ENCODE measurements around the gene NUDT14.

Gene NUDT14

DNA sequence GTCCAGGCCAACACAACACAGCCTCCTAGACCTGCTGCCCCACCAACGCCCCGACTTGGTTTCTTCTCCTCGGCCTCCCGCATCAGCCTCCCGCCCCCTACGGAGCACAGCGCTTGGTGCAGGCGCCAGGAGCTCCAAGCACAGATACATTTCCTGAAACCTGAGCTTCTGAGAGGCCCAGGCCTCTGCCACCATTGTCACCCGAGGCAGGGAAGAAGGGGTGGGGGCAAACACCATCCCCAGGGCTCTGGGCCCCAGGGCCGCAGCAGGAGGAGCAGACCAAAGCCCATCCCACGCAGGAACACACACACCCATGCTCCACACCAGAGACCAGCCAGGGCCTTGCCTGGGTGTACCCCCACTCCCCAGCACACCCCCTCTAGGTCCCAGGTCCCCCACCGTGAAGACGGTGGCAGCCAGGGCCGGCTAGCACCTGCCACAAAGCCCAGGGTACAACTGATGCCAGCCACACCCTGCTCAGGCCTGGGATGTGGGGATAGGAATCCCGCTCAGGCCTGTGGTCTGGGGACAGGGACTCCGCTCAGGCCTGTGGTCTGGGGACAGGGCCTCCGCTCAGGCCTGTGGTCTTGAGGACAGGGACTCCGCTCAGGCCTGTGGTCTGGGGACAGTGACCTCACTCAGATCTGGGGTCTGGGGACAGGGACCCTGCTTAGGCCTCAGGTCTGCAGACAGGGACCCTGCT lies 17.9 kb downstream of the NUDT14 start:
- TF ChIP-seq ZFX (IDR thresholded peaks at IDR 0.05; ENCODE audit: borderline replicate concordance) (no peak), CTCF (IDR thresholded peaks at IDR 0.05) (no peak)
- H3K27ac ChIP-seq = no peak overlapping the region

- TF ChIP-seq CTCF (IDR thresholded peaks at IDR 0.05) = no peak
- TF ChIP-seq ZFX (IDR thresholded peaks at IDR 0.05; ENCODE audit: borderline replicate concordance) = no peak
- H3K27ac ChIP-seq = no peak overlapping the region
Observed at GRCh38 chr14:105162669-105162979, 18.5 kb downstream of the NUDT14 start.

- H3K27ac ChIP-seq = no peak overlapping the region
- TF ChIP-seq ZFX (IDR thresholded peaks at IDR 0.05; ENCODE audit: borderline replicate concordance) = no peak
- TF ChIP-seq CTCF (IDR thresholded peaks at IDR 0.05) = no peak
Observed at GRCh38 chr14:105161964-105162668, 19.0 kb downstream of the NUDT14 start.

DNA sequence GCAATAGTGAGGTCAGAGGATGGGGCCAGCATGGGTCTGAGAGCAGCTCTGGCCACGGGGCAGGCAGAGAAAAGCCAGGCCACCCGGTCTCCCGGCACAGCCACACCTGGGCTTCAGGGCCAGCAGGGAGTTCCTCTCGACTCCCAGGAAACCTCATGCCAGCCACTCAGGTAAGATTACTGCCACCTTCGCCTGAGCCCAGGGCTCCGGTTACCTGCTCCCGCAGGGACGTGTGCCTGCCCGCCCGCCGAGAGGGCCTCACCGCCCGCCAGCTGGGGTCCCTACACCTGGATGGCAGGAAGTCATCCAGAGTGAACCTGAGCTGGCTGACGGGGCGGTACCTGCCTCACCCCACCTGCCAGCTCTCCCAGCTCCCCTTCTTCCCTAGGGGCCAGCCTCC lies 19.8 kb downstream of the NUDT14 start:
- no peak for TF ChIP-seq ZFX (IDR thresholded peaks at IDR 0.05; ENCODE audit: borderline replicate concordance)
- TF ChIP-seq CTCF (IDR thresholded peaks at IDR 0.05) = no peak
- H3K27ac ChIP-seq = no peak overlapping the region

GRCh38 chr14:105160776-105161175 lies 20.3 kb downstream of the NUDT14 start:
- no peak for TF ChIP-seq CTCF (IDR thresholded peaks at IDR 0.05)
- peak overlapping the region; percentile 36; the same call in 1 of the 2 replicates for H3K27ac ChIP-seq

DNA sequence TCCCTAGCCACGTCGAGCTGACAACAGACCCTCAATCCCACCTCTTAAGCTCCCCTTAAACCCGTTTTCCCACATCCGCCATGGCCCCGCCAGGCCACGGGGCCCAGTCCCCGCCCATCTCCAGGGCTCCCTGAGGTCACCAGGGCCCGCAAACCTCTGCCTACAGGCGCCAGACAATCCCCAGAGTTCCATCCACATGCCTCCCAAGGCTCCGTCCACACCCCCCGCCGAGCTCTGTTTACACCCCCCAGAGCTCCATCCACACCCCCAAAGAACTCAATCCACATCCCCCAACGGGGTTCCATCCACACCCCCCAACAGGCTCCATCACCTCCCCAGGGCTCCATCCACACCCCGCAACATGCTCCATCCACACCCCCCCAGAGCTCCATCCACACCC lies 21.8 kb downstream of the NUDT14 start:
- no peak overlapping the region for H3K27ac ChIP-seq
- TF ChIP-seq ZFX (IDR thresholded peaks at IDR 0.05; ENCODE audit: borderline replicate concordance) = no peak
- TF ChIP-seq CTCF (IDR thresholded peaks at IDR 0.05) = no peak

DNA sequence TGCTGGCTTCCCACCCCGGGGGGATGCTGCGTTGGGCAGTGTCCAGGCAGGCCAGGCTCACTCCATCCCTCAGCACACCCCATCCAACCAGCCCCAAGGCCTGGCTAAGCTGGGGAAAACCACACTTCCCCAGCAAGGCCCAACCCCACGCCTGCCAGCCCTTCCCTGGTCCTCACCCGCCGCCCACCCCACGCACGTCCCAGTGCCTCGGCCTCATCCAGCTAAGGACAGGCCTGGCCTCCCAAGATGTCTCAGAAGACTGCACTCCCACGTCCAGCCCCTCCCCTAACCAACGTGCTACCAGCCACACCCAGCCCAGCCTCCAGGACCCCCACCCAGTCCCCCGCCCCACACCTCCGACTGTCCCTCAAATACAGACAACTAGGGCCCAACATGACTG lies 22.3 kb downstream of the NUDT14 start:
- H3K27ac ChIP-seq = no peak overlapping the region
- TF ChIP-seq ZFX (IDR thresholded peaks at IDR 0.05; ENCODE audit: borderline replicate concordance) (no peak), CTCF (IDR thresholded peaks at IDR 0.05) (no peak)

Measured in 22Rv1 (cell line).